GM12891 (cell line): ENCODE data around the gene SPINK6.

Experiments
- POLR2A ChIP-seq: IDR thresholded peaks from 2 replicates; pipeline ENCODE4 v1.6.1; 2011; ENCODE audit warnings: low read depth, low read length, control low read depth
- POLR2AphosphoS5 ChIP-seq: IDR thresholded peaks from 2 replicates; pipeline ENCODE4 v1.6.1; 2011; ENCODE audit warnings: low read depth, low read length, control low read depth
- POU2F2 ChIP-seq: IDR thresholded peaks from 2 replicates; pipeline ENCODE4 v1.6.1; 2011; ENCODE audit warnings: low read depth, mild to moderate bottlenecking, control low read depth, low read length, moderate library complexity
- SPI1 ChIP-seq: IDR thresholded peaks from 2 replicates; pipeline ENCODE4 v1.6.1; 2011; ENCODE audit warnings: low read depth, low read length, control low read depth
- TAF1 ChIP-seq: IDR thresholded peaks from 2 replicates; pipeline ENCODE4 v1.6.1; 2011; ENCODE audit warnings: low read depth, low read length, control low read depth

DNA sequence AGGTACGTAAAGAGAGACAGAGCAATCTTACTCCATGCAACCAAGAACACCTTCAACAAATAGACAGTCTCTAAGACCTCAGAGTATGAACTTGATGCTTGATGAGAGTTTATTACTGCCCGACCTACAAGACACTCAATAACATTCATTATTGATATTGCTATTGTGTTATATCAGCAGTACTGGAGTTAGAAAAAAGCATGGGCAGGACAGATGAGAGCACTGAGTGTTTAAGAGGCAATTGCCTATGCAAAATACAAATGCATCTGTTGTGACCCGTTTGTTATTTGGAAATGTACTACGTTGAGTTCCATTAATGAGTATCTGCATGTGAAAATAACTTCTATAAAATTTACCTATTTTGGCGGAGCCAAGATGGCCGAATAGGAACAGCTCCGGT lies 27.4 kb downstream of the SPINK6 start:
- TF ChIP-seq POLR2A (no peak), POLR2AphosphoS5 (no peak), TAF1 (no peak), SPI1 (no peak), POU2F2 (no peak)
